Activated CD8-positive, alpha-beta memory T cell treated with anti-CD3 and anti-CD28 coated beads, Interleukin-2, amount 50 U/mL, for 24 hours (primary cell): ENCODE measurements around the gene INPP5J.
"Not testable (repeated sequence)": the region's sequence is repeated elsewhere in the genome, so short reads cannot be mapped to it uniquely, and the experiment has no call there.

ENCODE experiments used
- DNase-seq: peaks from one replicate; pipeline ENCODE4 v3.0.0-alpha.2; 2020; ENCODE audit errors: extremely low read depth

Gene INPP5J

DNA sequence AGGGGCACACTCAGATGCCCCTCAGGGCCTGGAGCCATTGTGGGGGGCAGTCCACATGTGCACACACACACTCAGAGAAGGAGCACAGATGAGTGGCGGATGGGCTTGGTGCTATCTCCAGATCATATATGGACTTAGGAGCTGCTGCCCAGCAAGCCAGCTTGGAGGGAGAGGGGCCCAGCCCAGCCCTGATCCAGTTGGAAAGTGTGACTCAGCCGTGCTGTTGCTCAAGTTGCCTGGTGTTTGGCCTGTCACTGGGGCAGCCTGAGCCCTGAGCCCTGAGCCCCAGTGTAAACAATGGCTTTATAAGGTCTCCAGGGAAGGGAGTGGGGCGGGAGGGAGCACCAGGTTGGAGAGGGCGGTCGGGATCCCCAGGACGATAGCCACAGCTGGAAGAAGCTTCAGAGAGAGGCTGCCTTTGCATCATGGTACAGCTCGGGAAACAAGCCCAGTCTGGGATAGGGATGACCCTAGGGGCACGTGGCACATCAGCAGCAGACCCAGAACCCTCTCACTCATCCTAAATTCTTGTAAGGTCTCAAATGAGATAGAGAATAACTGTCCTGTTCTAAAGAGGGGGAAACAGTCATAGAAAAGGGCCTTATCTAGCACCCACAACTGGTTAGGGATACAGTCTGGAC, 20.2 kb upstream of the INPP5J start:
- no peak for DNase-seq

DNA sequence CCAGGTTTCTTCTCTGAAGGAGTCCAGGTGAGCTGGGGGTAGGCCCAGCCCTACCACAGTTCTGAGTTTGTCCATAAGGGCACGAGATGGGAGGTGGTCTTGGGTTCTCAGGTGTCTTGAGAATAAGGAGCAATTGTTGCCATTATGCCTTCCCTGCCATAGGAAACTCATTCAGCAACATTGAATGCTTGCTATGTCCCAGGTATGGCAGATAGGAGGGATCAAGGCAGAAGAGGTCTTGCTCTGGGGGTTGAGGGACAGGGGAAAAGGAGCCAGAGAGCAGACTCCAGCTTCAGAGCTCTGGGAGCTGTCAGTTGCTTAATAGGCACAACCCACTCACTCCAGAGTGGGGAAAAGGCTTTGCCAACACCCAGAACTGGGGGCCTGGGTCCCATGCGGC, 19.7 kb upstream of the INPP5J start:
- no peak for DNase-seq

DNA sequence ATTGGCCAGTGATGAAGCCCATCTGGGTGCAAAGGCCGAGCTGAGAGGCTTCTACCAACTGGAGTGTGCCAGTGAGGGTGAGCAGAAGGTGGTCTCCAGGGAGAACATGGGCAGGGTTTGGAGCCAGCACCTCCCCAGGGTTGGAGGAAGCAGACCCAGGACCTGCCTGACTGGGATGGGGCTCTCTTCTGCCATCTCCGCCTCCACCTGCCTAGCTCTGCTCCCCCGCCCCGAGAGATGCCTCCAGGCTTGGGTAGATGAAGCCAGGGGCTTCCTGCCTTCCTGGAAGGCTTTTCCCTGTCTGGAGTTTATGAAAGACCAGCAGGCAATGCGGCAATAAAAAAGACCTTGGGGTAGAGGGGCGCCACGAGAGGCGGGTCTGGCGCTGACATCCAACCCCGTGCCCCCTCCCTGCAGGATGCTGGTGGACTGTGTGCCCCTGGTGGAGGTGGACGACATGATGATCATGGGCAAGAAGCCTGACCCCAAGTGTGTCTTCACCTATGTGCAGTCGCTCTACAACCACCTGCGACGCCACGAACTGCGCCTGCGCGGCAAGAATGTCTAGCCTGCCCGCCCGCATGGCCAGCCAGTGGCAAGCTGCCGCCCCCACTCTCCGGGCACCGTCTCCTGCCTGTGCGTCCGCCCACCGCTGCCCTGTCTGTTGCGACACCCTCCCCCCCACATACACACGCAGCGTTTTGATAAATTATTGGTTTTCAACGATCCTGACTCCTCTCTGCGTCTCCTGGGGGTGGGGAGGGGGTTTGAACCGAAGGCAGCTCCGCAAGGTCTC, 18.7 kb upstream of the INPP5J start:
- no peak for DNase-seq

DNA sequence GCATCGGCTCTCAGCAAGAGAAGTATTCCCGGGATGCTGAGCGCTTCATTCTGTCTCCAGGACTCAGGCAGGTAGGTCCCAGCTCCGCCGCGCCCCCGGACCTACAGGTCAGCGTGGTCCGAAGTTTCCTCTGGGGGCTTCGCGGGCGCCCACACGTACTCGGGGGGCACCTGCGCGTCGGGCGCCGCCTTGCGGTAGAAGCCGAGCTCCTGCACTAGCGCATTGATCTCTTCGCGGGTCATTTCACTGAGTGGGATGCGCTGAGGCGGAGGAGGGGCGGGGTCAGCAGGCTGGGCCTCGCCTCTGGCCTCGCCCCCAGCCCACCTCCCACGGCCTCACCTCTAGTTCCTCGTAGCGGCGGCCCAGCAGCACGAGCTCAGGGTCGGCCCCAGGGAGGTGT, 17.9 kb upstream of the INPP5J start:
- no peak for DNase-seq

DNA sequence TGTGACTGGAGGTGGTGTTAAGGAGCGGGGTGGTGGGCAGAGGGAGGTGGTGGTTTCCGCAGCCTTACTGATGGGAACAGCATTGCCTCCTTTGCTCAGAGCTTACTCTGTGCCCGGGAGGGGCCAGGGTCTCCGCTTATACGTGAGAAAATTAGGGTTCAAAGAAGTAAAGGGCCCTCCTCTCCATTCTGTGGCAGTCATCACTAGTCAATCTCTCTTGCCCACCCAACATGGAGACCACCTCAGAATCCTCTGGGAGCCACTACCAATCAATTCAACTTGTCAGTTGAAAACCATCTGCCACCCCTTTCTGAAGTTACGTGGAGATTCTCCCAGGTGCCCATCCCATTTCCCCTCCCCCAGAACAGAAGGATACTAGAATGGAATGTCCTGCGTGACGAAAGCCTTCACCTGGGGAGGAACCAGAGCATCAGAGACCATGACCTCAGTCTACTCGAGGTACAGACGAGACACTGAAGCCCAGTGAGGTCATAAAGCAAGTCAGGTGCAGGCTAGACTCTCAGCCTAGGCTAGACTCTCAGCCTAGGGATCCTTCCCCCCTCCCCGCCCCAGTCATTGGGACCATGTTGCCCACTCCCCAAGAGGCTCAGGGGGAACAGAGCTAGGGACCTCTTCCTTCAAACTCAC, 17.4 kb upstream of the INPP5J start:
- no peak for DNase-seq

DNA sequence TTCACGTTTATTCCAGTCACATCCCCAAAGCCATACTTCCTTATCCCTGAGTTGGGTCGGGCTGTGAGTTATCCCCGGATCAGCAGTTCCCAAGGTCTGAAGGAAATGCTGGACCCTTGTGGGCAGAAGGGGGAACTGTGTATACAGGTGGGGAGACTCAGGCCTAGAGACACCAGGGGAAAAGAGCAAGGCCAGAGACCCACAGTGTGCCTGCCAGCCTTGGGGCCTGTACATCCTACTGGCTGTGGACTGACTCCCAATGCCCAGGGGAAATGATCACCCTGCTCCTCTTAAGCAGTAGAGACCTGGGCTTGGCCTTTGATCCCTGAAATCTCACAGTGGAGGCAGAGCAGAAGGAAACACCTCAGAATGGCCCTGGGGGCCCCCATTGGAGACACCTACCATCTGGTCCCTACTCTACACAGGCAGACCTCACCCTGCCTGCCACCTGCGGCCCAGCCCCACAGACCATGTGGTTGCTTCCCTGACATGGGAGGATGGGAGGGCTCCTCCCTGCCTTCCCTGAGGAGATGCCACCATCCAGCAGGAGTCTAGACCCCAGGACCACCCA, 16.7 kb upstream of the INPP5J start:
- DNase-seq: no peak

DNA sequence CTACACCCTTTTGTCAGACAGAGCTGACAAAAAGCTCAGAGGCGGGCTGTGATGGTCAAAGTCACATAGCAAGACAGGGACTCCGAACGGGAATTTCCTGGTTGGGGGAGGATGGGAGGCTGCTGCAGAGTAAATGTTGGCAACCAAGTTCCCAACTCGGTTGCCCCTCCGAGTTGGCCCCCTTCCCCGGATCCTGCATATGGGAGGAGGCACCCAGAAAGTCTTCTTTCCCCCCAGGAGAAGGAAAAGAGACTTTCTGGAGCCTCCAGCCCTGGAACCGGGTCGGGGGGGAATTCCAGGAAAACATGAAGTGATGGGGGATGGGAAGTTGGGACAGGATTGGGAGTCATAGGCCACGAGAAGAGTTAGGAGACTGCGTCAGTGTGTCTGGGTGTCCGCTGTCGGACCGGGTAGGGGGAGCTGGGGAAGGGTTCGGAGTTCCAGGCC, 16.0 kb upstream of the INPP5J start:
- DNase-seq: no peak

DNA sequence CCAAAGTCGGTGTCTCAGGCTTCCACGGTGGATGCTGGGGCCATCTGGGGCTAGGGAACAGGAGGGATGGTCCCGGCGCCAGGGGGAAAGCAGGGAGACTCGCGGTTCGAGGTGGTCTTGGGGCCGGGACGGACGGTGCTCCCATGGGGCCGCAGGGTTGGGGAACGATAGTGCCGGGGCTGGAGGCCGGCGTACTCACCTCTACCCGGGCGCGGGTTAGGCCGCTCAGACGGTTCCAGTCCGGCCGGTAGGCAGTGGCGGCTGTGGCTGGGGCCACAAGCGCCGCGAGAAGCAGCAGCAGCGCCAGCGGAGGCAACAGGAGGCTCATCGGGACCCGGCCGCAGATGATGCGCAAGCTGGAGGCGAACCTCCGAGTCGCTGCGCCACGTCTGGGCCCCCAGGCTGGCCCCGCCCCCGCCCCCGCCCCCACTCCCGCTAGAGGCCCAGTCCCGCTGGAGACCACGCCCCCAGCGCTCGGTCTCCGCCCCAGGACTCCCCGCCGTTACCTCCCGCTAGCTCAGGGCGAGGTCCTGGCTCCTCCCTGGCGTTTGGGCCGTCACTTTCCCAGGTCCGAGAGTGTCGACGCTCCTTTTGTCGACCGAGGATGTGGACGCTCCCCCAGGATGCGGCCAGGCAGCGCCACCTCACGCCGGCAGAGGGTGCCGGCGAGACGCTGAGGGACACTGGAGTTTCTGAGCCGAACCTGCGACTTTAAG, 15.4 kb upstream of the INPP5J start, which contains the start of gene SELENOM:
Gene SELENOM, minus strand, starts transcription at position 391 of the 716 bp plus-strand sequence. Its CDS starts 63 bp downstream, at position 328.
- peak; percentile 63 for DNase-seq

DNA sequence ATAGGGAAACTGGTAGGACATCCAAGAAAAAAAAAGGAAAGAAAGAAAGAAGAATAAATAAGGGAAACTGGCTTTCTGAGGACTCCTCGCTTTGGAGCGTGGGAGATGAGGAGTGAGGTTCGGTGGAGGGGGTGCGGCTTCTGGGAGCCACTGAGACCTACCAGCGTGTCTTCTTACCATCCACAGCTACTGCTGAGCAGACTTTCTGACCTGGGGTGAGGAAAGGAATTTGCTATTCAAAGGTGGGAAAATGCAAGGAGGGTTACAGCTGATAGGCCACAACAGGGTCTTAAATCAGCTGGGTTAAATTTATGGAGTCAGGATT, 14.9 kb upstream of the INPP5J start:
- DNase-seq: no peak

DNA sequence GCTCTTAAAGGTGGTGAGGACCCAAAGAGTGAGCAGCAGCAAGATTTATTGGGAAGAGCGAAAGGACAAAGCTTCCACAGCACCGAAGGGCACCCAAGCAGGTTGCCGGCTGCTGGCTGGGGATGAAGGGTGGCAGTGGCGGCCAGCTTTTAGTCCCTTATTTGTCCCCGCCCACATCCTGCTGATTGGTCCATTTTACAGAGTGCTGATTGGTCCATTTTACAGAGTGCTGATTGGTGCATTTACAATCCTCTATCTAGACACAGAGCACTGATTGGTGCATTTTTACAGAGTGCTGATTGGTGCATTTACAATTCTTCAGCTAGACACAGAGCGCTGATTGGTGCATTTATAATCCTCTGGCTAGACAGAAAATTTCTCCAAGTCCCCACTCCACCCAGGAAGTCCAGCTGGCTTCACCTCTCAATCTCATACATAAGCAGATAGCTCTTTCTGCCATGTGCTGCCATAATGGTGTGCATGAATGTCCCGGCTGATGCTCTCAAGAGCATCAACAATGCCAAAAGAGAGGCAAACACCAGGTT, 10.1 kb upstream of the INPP5J start:
- DNase-seq: not testable (repeated sequence)

DNA sequence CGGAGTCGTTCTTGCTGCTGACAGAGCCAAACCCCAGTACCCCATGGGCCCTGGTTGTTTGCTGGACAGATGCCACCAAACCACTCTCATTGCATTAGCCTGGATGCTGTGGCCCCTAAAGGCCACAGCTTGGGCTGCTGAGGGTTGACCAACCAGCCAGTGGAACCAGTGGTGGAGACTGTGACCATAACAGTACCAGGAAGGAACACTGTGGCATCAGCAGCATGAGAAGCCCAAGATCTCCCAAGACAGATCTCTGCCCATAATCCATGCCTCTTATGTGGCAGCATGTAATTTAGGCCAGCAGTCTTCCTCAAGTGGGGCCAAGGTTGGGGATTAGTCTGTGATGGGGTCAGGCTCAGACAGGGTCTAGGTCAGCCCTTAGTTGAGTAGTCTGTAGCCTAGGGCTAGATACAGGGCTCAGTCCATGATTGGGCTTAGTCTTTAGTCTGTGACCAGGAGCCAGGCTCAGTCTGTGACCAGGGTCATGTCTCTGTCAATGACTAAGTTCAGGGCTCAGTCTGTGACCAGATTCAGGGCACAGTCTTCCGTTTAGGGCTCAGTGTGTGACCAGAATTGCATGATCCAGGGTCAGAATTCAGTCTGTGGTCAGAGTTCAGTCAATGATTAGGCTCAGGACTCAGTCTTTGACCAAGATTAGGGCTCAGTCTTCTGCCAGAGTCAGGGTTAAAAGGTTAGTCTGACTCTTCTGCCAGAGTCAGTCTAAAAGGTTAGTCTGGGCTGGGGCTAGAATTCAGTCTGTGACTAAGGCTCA, 4.5 kb upstream of the INPP5J start:
- DNase-seq: no peak

DNA sequence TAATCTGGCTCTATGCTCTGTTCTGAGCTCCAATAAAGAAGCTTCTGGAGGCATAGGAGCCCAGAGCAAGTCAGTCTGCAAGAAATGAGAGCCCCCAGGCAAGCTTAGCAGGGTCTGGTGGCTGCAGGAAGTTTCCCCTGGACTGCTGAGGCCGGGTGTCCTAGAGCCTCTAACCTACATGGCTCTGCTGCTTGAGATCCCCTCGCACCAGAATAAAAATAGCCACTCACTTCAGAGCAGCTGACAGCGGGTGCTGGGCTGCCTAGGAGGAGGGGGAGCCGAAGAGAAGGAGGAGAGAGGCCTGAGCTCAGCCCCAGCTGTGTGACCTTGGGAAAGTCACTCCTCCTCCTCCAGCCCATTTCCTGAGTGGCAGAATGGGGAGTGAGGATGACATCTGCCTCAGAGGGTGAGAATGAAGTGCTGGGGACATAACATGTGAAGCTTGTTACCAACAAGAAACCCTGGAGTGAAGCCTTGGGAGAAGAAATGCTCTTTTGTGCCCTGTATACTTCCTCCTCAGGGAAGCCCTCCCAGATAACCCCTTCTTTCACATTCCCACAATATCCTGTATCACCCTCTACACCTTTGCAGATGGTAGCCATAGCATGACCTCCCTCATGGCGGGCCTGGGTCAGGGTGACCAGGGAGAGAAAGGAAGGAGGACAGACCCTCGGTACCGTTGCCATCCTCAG, 3.6 kb upstream of the INPP5J start:
- no peak for DNase-seq

DNA sequence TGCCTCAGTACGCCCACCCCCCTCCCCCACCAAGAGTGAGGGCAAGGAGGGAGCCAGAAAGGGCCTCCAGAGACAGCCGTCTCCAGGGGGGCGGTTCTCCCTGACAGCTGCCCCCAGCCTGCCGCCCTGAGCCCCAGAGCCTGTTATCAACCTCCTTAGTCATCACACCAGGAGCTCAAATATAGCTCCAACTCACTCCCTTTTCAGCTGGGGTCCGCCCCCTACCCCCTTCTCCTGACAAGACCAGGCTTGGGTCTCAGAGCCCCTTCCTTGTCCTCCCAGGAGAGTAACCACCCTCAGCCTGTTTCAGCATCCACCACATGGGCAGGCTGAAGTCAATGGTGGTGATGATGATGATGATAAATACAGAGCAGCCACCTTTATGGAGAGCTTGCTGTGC, 2.5 kb upstream of the INPP5J start:
- DNase-seq: no peak

DNA sequence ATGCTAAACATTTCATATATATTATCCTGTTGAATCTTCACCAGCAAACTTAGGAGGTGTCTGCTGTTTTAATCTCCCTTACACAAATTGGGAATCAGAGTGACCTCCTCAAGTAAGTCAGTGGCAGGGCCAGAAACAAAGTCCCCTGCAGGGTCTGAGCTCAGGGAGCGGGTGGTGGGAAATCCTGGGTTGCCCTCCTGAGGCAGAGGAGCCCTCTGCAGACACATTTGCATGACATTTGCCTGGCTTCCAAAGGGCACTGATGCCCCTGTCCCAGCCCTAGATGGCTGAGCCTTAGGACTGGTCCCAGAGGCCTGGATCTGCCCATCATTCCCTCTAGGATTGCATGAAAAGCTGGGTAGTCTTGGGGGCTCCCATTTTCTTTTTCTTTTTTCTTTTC, 2.1 kb upstream of the INPP5J start:
- no peak for DNase-seq

DNA sequence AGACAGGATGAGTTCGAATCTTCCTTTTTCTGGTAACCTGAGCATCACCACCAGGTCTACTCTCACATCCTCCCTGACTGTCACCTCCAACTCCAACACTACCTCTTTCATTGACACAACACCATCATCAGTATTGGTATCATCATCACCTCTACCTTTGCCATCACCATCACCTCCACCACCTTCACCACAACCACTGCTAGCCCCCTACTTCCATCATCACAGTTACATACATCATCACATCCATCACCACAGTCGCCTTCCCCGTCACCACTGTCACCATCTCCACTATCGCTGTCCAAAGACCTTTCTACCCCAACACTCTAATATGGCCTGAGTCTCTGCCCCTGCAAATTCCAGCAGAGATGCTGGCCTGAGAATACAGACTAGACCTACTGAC, 1.4 kb upstream of the INPP5J start:
- no peak for DNase-seq

DNA sequence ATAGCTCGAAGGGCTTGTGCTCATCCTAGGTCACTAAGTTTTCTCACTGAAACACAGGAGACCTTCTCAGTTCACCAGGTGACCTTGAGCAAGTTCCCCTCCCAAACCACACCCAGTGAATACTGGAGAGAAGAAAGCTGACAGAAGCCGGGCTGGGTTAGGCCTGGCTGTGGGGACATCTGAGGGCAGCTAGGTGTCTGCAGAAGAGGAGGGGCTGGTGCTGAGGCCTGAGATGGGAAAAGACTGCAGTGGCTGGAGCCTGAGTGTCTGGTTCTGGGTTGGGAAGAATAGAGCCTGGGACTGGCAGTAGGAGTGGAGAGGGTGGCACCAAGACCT, 602 bp upstream of the INPP5J start:
- DNase-seq: no peak

DNA sequence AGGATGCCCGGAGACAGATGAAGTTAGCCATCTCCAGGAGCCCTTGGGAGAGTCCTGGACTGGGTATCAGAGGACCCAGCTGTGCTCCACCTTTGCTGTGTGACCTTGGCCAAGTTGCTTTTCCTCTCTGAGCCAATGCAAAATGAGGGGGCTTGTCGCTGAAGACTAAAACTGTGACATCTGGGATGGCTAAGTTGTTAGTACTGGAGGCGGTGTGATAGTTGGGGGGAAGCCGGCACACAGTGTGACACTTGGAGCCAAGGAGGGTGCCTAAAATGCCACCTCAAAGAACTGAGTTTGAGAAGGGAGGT, 481 bp downstream of the INPP5J start:
- no peak for DNase-seq

DNA sequence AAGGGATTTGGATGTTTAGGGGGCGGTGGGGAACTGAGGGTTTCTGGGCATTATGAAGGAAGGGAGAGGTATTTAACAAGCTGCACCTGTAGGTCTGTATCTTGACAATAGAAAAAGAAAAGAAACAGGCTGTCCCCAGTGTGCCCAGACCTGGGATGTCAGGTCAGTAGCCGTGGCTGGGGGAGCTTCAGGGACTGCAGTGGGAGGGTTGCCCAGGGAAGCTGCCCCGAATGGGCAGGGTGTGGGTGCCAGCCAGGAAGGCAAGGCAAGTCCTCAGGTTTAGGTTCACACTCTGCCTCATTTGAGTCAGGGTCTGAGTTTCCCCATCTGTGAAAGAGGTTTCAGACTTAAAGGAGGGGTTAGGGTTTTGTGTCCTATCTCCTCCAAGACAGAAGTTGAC, 1.5 kb downstream of the INPP5J start:
- no peak for DNase-seq

DNA sequence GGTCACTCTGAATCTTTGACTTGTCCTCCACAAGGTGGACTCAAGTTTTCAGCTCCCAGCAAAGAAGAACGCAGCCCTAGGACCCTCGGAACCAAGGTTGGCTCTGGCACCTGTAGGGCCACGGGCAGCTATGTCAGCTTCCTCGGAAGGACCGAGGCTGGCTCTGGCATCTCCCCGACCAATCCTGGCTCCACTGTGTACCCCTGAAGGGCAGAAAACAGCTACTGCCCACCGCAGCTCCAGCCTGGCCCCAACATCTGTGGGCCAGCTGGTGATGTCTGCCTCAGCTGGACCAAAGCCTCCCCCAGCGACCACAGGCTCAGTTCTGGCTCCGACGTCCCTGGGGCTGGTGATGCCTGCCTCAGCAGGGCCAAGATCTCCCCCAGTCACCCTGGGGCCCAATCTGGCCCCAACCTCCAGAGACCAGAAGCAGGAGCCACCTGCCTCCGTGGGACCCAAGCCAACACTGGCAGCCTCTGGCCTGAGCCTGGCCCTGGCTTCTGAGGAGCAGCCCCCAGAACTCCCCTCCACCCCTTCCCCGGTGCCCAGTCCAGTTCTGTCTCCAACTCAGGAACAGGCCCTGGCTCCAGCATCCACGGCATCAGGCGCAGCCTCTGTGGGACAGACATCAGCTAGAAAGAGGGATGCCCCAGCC, 2.2 kb downstream of the INPP5J start:
- DNase-seq: no peak

DNA sequence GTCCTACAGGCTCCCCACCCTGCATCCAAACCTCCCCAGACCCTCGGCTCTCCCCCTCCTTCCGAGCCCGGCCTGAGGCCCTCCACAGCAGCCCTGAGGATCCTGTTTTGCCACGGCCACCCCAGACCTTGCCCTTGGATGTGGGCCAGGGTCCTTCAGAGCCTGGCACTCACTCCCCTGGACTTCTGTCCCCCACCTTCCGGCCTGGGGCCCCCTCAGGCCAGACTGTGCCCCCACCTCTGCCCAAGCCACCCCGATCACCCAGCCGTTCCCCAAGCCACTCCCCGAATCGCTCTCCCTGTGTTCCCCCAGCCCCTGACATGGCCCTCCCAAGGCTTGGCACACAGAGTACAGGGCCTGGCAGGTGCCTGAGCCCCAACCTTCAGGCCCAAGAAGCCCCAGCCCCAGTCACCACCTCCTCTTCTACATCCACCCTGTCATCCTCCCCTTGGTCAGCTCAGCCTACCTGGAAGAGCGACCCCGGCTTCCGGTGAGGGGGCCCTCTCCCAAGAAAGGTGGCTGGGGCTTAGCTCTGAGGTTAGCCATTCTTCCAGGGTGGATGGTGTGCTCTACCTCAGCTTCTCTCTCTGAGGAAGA, 2.9 kb downstream of the INPP5J start:
- DNase-seq: no peak
